Stimulated activated CD4-positive, alpha-beta T cell treated with anti-CD3 and anti-CD28 coated beads, Interleukin-2, amount 100 ng/mL, for 48 hours (primary cell): Measurements from ENCODE around the gene GPR65.

Experiments
- DNase-seq, 2 donors: peaks; one replicate each; pipeline ENCODE4 v3.0.0-alpha.2; 2020

GPR65 gene

GRCh38 chr14:88043529-88044443 is 38.9 kb downstream of the GPR65 start:
- no peak for DNase-seq

- DNase-seq = no peak
Measured at GRCh38 chr14:88044444-88044758, 39.5 kb downstream of the GPR65 start.

- no peak for DNase-seq
Measured at GRCh38 chr14:88044776-88045446, 40.0 kb downstream of the GPR65 start.

GRCh38 chr14:88045705-88046104 is 40.8 kb downstream of the GPR65 start:
- no peak for DNase-seq

GRCh38 chr14:88048351-88048750 is 43.4 kb downstream of the GPR65 start:
- no peak for DNase-seq

- no peak for DNase-seq
Measured at GRCh38 chr14:88049266-88049665, 44.3 kb downstream of the GPR65 start.

GRCh38 chr14:88049936-88050335 is 45.0 kb downstream of the GPR65 start:
- no peak for DNase-seq

GRCh38 chr14:88060576-88060975 is 55.6 kb downstream of the GPR65 start:
- no peak for DNase-seq

GRCh38 chr14:88063811-88064210 is 58.9 kb downstream of the GPR65 start:
- DNase-seq = no peak
